IMR-90 (cell line): ENCODE data around the gene CLUH. TPM values are rescaled to one million over a fixed set of nuclear protein-coding genes. Genes with fewer than 3 reads are reported as not detected.
A peak's percentile ranks its signal among the peaks of the same experiment; 100 is the strongest.

Experiments used
- ATAC-seq: fragments of 200-7000 bp; cut with Tn5 transposase; 2 replicates; pipeline ENCODE4 v1.9.1; 2020; ENCODE audit warnings: low read depth, mild to moderate bottlenecking, moderate library complexity
- BruUV-seq: library from RNA; stranded (reverse); fragments of 400-500 nt; replicated peaks from 2 replicates; lab custom pipeline; 2021; lab: Mats Ljungman, UMichigan
- CTCF ChIA-PET: fragments of 300-600 bp; formaldehyde crosslinking; extraction: SDS; loops from one replicate; lab custom pipeline; 2021; ENCODE audit warnings: antibody characterized with exemption; lab: Yijun Ruan, JAX
- POLR2A ChIA-PET: fragments of 300-600 bp; sonication (Branson Sonifier 250); formaldehyde crosslinking; loops from one replicate; lab custom pipeline; 2022; ENCODE audit warnings: antibody characterized with exemption; ENCODE audit not compliant: unreplicated experiment; lab: Charles Lee
- DNase-seq: peaks from one replicate; pipeline ENCODE4 v3.0.0; 2013
- H2AFZ ChIP-seq: replicated peaks from 2 replicates; pipeline ENCODE3; 2013; ENCODE audit warnings: low read length, mild to moderate bottlenecking; ENCODE audit not compliant: poor library complexity
- H2AK5ac ChIP-seq: 2 replicates; pipeline ENCODE4 v1.6.1; 2013; ENCODE audit warnings: low read depth, low read length, inconsistent platforms
- H2AK9ac ChIP-seq: replicated peaks from 2 replicates; pipeline ENCODE3; 2013; ENCODE audit warnings: mild to moderate bottlenecking, low read depth, low read length, moderate library complexity; ENCODE audit not compliant: poor library complexity
- H2BK120ac ChIP-seq: 2 replicates; pipeline ENCODE4 v1.6.1; 2013; ENCODE audit warnings: low read depth, low read length, inconsistent platforms
- H2BK15ac ChIP-seq: 3 replicates; pipeline ENCODE4 v1.6.1; 2013; ENCODE audit warnings: low read depth, low read length, inconsistent platforms
- H2BK20ac ChIP-seq: 2 replicates; pipeline ENCODE4 v1.6.1; 2013; ENCODE audit warnings: low read depth, mild to moderate bottlenecking, inconsistent platforms, low read length, moderate library complexity
- H2BK5ac ChIP-seq: 2 replicates; pipeline ENCODE4 v1.6.1; 2013; ENCODE audit warnings: mild to moderate bottlenecking, low read depth, low read length, inconsistent platforms; ENCODE audit not compliant: poor library complexity, severe bottlenecking
- H3K14ac ChIP-seq: replicated peaks from 2 replicates; pipeline ENCODE4 v1.6.1; 2013; ENCODE audit warnings: low read depth, low read length, inconsistent platforms
- H3K18ac ChIP-seq: 2 replicates; pipeline ENCODE4 v1.6.1; 2013; ENCODE audit warnings: low read depth, low read length, control low read depth
- H3K23ac ChIP-seq: 2 replicates; pipeline ENCODE4 v1.6.1; 2013; ENCODE audit warnings: low read depth, low read length, inconsistent platforms
- H3K27ac ChIP-seq: 2 replicates; pipeline ENCODE4 v1.5.1; 2013; ENCODE audit warnings: mild to moderate bottlenecking, control low read depth, low read length; ENCODE audit not compliant: insufficient read depth
- H3K27me3 ChIP-seq: 2 replicates; pipeline ENCODE4 v1.6.1; 2013; ENCODE audit warnings: low read length; ENCODE audit not compliant: control insufficient read depth, insufficient read depth
- H3K36me3 ChIP-seq: 2 replicates; pipeline ENCODE4 v1.6.1; 2013; ENCODE audit warnings: low read length, mixed read lengths; ENCODE audit not compliant: control insufficient read depth, insufficient read depth
- H3K4ac ChIP-seq: 2 replicates; pipeline ENCODE4 v1.6.1; 2013; ENCODE audit warnings: low read depth, low read length, inconsistent platforms
- H3K4me1 ChIP-seq: 2 replicates; pipeline ENCODE4 v1.6.1; 2013; ENCODE audit warnings: low read length, mixed read lengths; ENCODE audit not compliant: control insufficient read depth, insufficient read depth
- H3K4me2 ChIP-seq: 2 replicates; pipeline ENCODE4 v1.6.1; 2013; ENCODE audit warnings: low read depth, mild to moderate bottlenecking, control low read depth, low read length, moderate library complexity
- H3K4me3 ChIP-seq: 2 replicates; pipeline ENCODE4 v1.5.1; 2013; ENCODE audit warnings: low read depth, mild to moderate bottlenecking, control low read depth, low read length, moderate library complexity; ENCODE audit not compliant: insufficient read depth
- H3K56ac ChIP-seq: 2 replicates; pipeline ENCODE4 v1.6.1; 2013; ENCODE audit warnings: low read length, inconsistent platforms; ENCODE audit not compliant: insufficient read depth; ENCODE audit errors: extremely low read depth
- H3K79me1 ChIP-seq, 2 experiments: 2 replicates each; pipeline ENCODE4 v1.6.1; 2013; ENCODE audit warnings: low read length in 2 of 2, inconsistent platforms in 1 of 2, low read depth in 1 of 2
- H3K9ac ChIP-seq: 2 replicates; pipeline ENCODE4 v1.6.1; 2013; ENCODE audit warnings: low read depth, low read length, control low read depth
- H3K9me1 ChIP-seq: 2 replicates; pipeline ENCODE4 v1.6.1; 2013; ENCODE audit warnings: low read length, inconsistent platforms; ENCODE audit not compliant: insufficient read depth
- H3K9me3 ChIP-seq: 2 replicates; pipeline ENCODE4 v1.6.1; 2013; ENCODE audit warnings: low read length; ENCODE audit not compliant: control insufficient read depth, insufficient read depth
- H4K20me1 ChIP-seq: 2 replicates; pipeline ENCODE4 v1.6.1; 2013; ENCODE audit warnings: low read length, inconsistent platforms; ENCODE audit not compliant: insufficient read depth
- H4K5ac ChIP-seq: 2 replicates; pipeline ENCODE4 v1.6.1; 2013; ENCODE audit warnings: mild to moderate bottlenecking, low read depth, low read length, control low read depth
- H4K8ac ChIP-seq, 2 experiments: 2 replicates each; pipeline ENCODE4 v1.6.1; 2013; ENCODE audit warnings: low read depth in 2 of 2, low read length in 2 of 2, control low read depth in 1 of 2, inconsistent platforms in 1 of 2
- H4K91ac ChIP-seq: 2 replicates; pipeline ENCODE4 v1.6.1; 2013; ENCODE audit warnings: low read depth, low read length, inconsistent platforms; ENCODE audit not compliant: insufficient read depth
- BHLHE40 ChIP-seq: fragments of 150-350 bp; IDR thresholded peaks from 2 replicates; pipeline ENCODE4 v1.6.1; 2016; ENCODE audit warnings: mild to moderate bottlenecking, low read depth, low read length
- CEBPB ChIP-seq: IDR thresholded peaks from 2 replicates; pipeline ENCODE4 v1.6.1; 2012; ENCODE audit warnings: low read depth, low read length, improper control_type of control experiment
- CHD1 ChIP-seq: IDR thresholded peaks from 2 replicates; pipeline ENCODE4 v1.6.1; 2012; ENCODE audit warnings: low read depth, low read length, improper control_type of control experiment
- CTCF ChIP-seq: conservative IDR thresholded peaks from 2 replicates; pipeline ENCODE4 v1.5.1; 2012; ENCODE audit warnings: mild to moderate bottlenecking, low read depth, low read length, improper control_type of control experiment
- ELK1 ChIP-seq: fragments of 150-350 bp; IDR thresholded peaks from 2 replicates; pipeline ENCODE4 v1.6.1; 2016; ENCODE audit warnings: low read depth, mild to moderate bottlenecking, low read length, moderate library complexity, borderline replicate concordance
- FOS ChIP-seq: fragments of 150-350 bp; IDR thresholded peaks from 2 replicates; pipeline ENCODE4 v1.6.1; 2016; ENCODE audit warnings: low read depth, low read length
- MAFK ChIP-seq: IDR thresholded peaks from 2 replicates; pipeline ENCODE4 v1.6.1; 2012; ENCODE audit warnings: low read depth, low read length, improper control_type of control experiment
- MAZ ChIP-seq: IDR thresholded peaks from 2 replicates; pipeline ENCODE4 v1.6.1; 2012; ENCODE audit warnings: low read depth, mild to moderate bottlenecking, low read length, improper control_type of control experiment, moderate library complexity, borderline replicate concordance
- MXI1 ChIP-seq: IDR thresholded peaks from 2 replicates; pipeline ENCODE4 v1.6.1; 2012; ENCODE audit warnings: low read depth, mild to moderate bottlenecking, low read length, moderate library complexity, borderline replicate concordance
- NFE2L2 ChIP-seq: fragments of 150-350 bp; IDR thresholded peaks from 2 replicates; pipeline ENCODE4 v1.6.1; 2016; ENCODE audit warnings: low read depth, mild to moderate bottlenecking, low read length
- POLR2A ChIP-seq: IDR thresholded peaks from 2 replicates; pipeline ENCODE4 v1.6.1; 2012; ENCODE audit warnings: mild to moderate bottlenecking, low read depth, low read length
- RAD21 ChIP-seq: IDR thresholded peaks from 2 replicates; pipeline ENCODE4 v1.6.1; 2012; ENCODE audit warnings: low read length, improper control_type of control experiment
- RCOR1 ChIP-seq: IDR thresholded peaks from 2 replicates; pipeline ENCODE4 v1.6.1; 2012; ENCODE audit warnings: mild to moderate bottlenecking, low read length, improper control_type of control experiment; ENCODE audit not compliant: insufficient replicate concordance
- RFX5 ChIP-seq: IDR thresholded peaks from 2 replicates; pipeline ENCODE4 v1.8.0; 2012; ENCODE audit warnings: low read depth, mild to moderate bottlenecking, low read length, moderate library complexity
- SMC3 ChIP-seq: fragments of 150-350 bp; IDR thresholded peaks from 2 replicates; pipeline ENCODE4 v1.6.1; 2016; ENCODE audit warnings: low read depth, mild to moderate bottlenecking, antibody characterized with exemption, low read length, moderate library complexity
- USF2 ChIP-seq: fragments of 150-350 bp; IDR thresholded peaks from 2 replicates; pipeline ENCODE4 v1.6.1; 2017; ENCODE audit warnings: mild to moderate bottlenecking, antibody characterized with exemption, low read length, low read depth
- WGBS, 2 experiments: methylation state at CpG; one replicate each; pipeline versions ENCODE4 v1.1.5 to v1.1.7; 2013; ENCODE audit warnings: missing lambda C conversion rate in 2 of 2; ENCODE audit not compliant: insufficient read length in 1 of 2; ENCODE audit errors: extremely low coverage in 2 of 2; 5-methylcytosine and 5-hydroxymethylcytosine counted together
- dilution Hi-C: fragments of 300-500 bp; cut with HindIII; formaldehyde crosslinking; loops from one replicate; pipeline ENCODE4 v1.14.3; 2018; ENCODE audit warnings: low sequenced_read_pairs; ENCODE audit not compliant: unreplicated experiment
- in situ Hi-C: fragments of 300-500 bp; cut with MboI; formaldehyde crosslinking; loops from 3 replicates; pipeline ENCODE4 v1.14.3; 2019; ENCODE audit warnings: low sequenced_read_pairs, inconsistent platforms, mixed read lengths
- intact Hi-C: fragments of 100-400 bp; cut with micrococcal nuclease; formaldehyde crosslinking; loops from 2 replicates; pipeline ENCODE4 v1.10.0; 2022
- polyA plus RNA-seq, 3 experiments: library from polyadenylated mRNA; depleted of rRNA; stranded (reverse); fragments of >200 nt; gene quantifications; 2 replicates each; pipeline ENCODE4 v1.2.3, GENCODE V29; 2012; ENCODE audit warnings: low replicate concordance in 1 of 3
- total RNA-seq: library from RNA; depleted of rRNA; stranded (reverse); fragments of >200 nt; gene quantifications from 2 replicates; pipeline ENCODE4 v1.2.3, GENCODE V29; 2012

Gene CLUH
- total and polyA plus RNA-seq, 2 of the 4 experiments (the other 2 are of a cell fraction), result 12.9 to 42.0 TPM

- no peak for TF ChIP-seq USF2
- TF ChIP-seq RFX5, result no peak
- no peak for TF ChIP-seq SMC3
- no peak for TF ChIP-seq FOS
- no peak for TF ChIP-seq RAD21
- TF ChIP-seq NFE2L2, result no peak
- TF ChIP-seq MXI1, result no peak
- no peak for TF ChIP-seq MAZ
- TF ChIP-seq CEBPB, result no peak
- no peak for TF ChIP-seq BHLHE40
- TF ChIP-seq ELK1, result no peak
- no peak for TF ChIP-seq CTCF
- no peak for TF ChIP-seq POLR2A
- TF ChIP-seq MAFK, result no peak
- TF ChIP-seq RCOR1, result no peak
- TF ChIP-seq CHD1, result no peak
- H3K23ac ChIP-seq, result no peak overlapping the region
- ATAC-seq (no peak), DNase-seq (no peak)
- intact Hi-C loops, result no loop called here
- H3K36me3 ChIP-seq, result no peaks in the 10 kb centered on the region
- POLR2A ChIA-PET, result no interaction called here
- no peak overlapping the region for H3K18ac ChIP-seq
- CTCF ChIA-PET, result no interaction called here
- dilution Hi-C loops, result no loop called here
- no peak overlapping the region for H3K9ac ChIP-seq
- H2AK9ac ChIP-seq, result no peak overlapping the region
- no peak overlapping the region for H2BK120ac ChIP-seq
- no peak overlapping the region for H3K4me3 ChIP-seq
- H3K14ac ChIP-seq, result no peak overlapping the region
- H3K27me3 ChIP-seq, result peaks cover 19% of the 10 kb centered on the region
- H3K4me2 ChIP-seq, result no peak overlapping the region
- no peak overlapping the region for H2BK5ac ChIP-seq
- in situ Hi-C loops, result no loop called here
- no peaks in the 10 kb centered on the region for H3K79me1 ChIP-seq
- no peak overlapping the region for H3K56ac ChIP-seq
- no peak overlapping the region for H4K5ac ChIP-seq
- no TSS peak for BruUV-seq
- H2AFZ ChIP-seq, result peak overlapping the region; percentile 32
- no peaks in the 10 kb centered on the region for H3K4me1 ChIP-seq
- no peaks in the 10 kb centered on the region for H3K9me1 ChIP-seq
- no peak overlapping the region for H4K91ac ChIP-seq
- H2BK20ac ChIP-seq, result no peak overlapping the region
- WGBS, 2 experiments, result 61% methylated on average over 9 of the region's 17 CpGs; no CpG with 5 or more reads in 1 of the 2 experiments
- no peak overlapping the region for H2BK15ac ChIP-seq
- H3K4ac ChIP-seq, result no peak overlapping the region
- H3K27ac ChIP-seq, result no peak overlapping the region
- no peak overlapping the region for H2AK5ac ChIP-seq
- H4K20me1 ChIP-seq, result no peaks in the 10 kb centered on the region
- H4K8ac ChIP-seq, result no peak overlapping the region
- H3K9me3 ChIP-seq, result no peaks in the 10 kb centered on the region
Observed at GRCh38 chr17:2730764-2731353, 19.3 kb upstream of the CLUH start.
